ENCODE measurements around the gene TMEM33.

The TMEM33 gene

DNA sequence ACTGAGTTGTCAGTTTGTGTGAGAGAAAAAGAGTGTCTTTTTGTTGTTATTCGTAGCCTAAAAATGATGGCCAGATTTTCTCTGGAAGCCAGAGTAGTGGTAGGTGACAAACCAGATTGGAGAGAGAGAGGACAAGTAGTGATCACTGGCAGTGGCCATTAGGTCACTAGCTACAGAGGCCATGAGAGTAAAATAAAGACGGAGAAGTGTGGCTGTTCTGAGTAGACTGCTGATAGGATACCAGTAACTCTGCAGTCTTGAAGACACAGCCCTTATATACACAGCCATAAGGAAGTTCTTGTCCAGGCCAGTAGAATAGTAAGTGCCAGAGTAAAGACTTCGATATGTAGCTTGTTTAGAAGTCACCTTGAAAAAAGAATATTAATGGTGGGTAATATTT is 62.8 kb downstream of the TMEM33 start:
- no peak for TF ChIP-seq CTCF (IDR thresholded peaks at IDR 0.05)
- intact Hi-C loops (cut with DNase I; ENCODE audit: low total_unique reads), result no loop called here
- no peak overlapping the region for H3K4me3 ChIP-seq
- DNase-seq, result no peak
- peaks cover 0 to 8% (median 0%) of the 10 kb centered on the region in 4 donors for H3K4me1 ChIP-seq
- no peaks in the 10 kb centered on the region for H3K9me3 ChIP-seq
- H3K27me3 ChIP-seq, result no peaks in the 10 kb centered on the region
- peaks cover 0 to 9% (median 6%) of the 10 kb centered on the region in 3 donors for H3K36me3 ChIP-seq
- H3K27ac ChIP-seq, result no peak overlapping the region

DNA sequence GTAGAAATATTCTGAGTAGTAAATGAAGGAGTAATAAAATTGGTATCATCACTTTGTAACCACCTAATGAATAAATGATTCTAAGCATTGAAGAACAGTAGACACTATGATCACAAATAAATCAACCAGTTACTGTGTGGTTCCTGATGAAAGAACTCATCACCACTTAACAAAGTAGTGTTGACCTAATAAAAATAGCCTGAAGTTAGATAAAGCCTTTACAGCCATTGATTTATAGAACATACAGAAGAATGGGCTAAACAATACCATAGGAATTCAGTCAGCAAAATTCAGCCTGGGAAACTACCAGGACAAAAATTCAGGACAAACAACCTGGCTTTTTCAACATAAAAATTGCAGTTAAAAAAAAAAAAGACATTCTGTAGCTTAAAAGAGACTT is 64.1 kb downstream of the TMEM33 start:
- no peaks in the 10 kb centered on the region for H3K27me3 ChIP-seq
- TF ChIP-seq CTCF (IDR thresholded peaks at IDR 0.05), result no peak
- DNase-seq, result no peak
- no peak overlapping the region for H3K4me3 ChIP-seq
- no peaks in the 10 kb centered on the region for H3K4me1 ChIP-seq
- H3K27ac ChIP-seq, result no peak overlapping the region
- H3K9me3 ChIP-seq, result no peaks in the 10 kb centered on the region
- intact Hi-C loops (cut with DNase I; ENCODE audit: low total_unique reads), result no loop called here
- H3K36me3 ChIP-seq, result peaks cover 0 to 9% (median 6%) of the 10 kb centered on the region in 3 donors

DNA sequence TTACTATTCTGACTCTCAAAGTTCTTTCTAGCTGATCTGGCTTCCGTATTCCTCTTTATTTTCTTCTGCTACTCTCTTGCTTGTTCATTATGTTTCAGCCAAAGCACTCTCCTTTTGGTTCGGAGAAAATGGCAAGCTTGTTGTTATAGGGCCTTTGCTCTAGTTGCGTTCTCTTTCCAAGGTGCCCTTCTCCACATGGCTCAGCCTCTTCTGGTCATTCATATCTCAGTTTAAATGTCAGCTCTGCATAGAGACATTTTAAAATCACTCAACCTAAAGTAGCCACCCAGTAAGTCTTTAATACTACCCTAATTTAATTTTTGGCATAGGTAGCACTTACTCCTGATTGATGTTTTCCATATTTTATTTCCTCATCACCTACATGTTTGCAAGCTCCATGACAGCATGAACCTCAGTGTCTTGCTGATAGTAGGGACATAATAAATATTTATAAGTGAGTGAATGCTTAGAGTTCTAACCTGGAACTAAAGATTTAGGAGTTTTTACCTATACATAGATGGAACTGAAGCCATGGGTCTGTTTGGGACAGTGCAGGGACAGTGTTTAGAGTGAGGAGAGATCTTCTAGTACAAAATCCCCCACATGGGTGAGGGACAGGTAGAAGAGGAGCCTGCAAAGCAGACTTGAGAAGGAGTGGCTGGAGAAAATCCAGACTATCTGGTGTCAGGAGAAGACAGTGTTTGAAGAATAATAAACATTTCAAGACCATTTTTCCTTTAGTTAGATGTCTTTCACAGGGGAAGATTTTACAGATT is 73.0 kb downstream of the TMEM33 start:
- DNase-seq, result no peak
- Histone ChIP-seq H3K36me3 (peaks cover 0 to 5% (median 0%) of the 10 kb centered on the region in 3 donors), H3K27ac (no peak overlapping the region), H3K9me3 (no peaks in the 10 kb centered on the region), H3K4me3 (no peak overlapping the region), H3K27me3 (no peaks in the 10 kb centered on the region), H3K4me1 (no peaks in the 10 kb centered on the region)
- TF ChIP-seq CTCF (IDR thresholded peaks at IDR 0.05), result no peak
- intact Hi-C loops (cut with DNase I; ENCODE audit: low total_unique reads), result no loop called here

All from tibial artery (tissue), 4 donors.